IMR-90 (cell line): ENCODE data around the gene TRPM8.

Experiments used
- CTCF ChIP-seq: conservative IDR thresholded peaks from 2 replicates; pipeline ENCODE4 v1.5.1; 2012; ENCODE audit warnings: mild to moderate bottlenecking, low read depth, low read length, improper control_type of control experiment
- ELK1 ChIP-seq: fragments of 150-350 bp; IDR thresholded peaks from 2 replicates; pipeline ENCODE4 v1.6.1; 2016; ENCODE audit warnings: low read depth, mild to moderate bottlenecking, low read length, moderate library complexity, borderline replicate concordance
- MAZ ChIP-seq: IDR thresholded peaks from 2 replicates; pipeline ENCODE4 v1.6.1; 2012; ENCODE audit warnings: low read depth, mild to moderate bottlenecking, low read length, improper control_type of control experiment, moderate library complexity, borderline replicate concordance
- MXI1 ChIP-seq: IDR thresholded peaks from 2 replicates; pipeline ENCODE4 v1.6.1; 2012; ENCODE audit warnings: low read depth, mild to moderate bottlenecking, low read length, moderate library complexity, borderline replicate concordance
- POLR2A ChIP-seq: IDR thresholded peaks from 2 replicates; pipeline ENCODE4 v1.6.1; 2012; ENCODE audit warnings: mild to moderate bottlenecking, low read depth, low read length
- RAD21 ChIP-seq: IDR thresholded peaks from 2 replicates; pipeline ENCODE4 v1.6.1; 2012; ENCODE audit warnings: low read length, improper control_type of control experiment

GRCh38 chr2:234003972-234004617, 86.9 kb downstream of the TRPM8 start:
- TF ChIP-seq POLR2A (no peak), CTCF (no peak), MAZ (no peak), ELK1 (no peak), MXI1 (no peak), RAD21 (no peak)
